HG02943 (cell line): Measurements from ENCODE around the gene ALG12.
A peak's percentile ranks its signal among the peaks of the same experiment; 100 is the strongest.
"Not testable (repeated sequence)": the region's sequence is repeated elsewhere in the genome, so short reads cannot be mapped to it uniquely, and the experiment has no call there.

Experiments used
- ATAC-seq: cut with Tn5 transposase; IDR thresholded peaks from one replicate; pipeline ENCODE4 v1.9.1; 2021; ENCODE audit warnings: mild to moderate bottlenecking, low read depth, moderate library complexity; ENCODE audit not compliant: unreplicated experiment

The ALG12 gene

DNA sequence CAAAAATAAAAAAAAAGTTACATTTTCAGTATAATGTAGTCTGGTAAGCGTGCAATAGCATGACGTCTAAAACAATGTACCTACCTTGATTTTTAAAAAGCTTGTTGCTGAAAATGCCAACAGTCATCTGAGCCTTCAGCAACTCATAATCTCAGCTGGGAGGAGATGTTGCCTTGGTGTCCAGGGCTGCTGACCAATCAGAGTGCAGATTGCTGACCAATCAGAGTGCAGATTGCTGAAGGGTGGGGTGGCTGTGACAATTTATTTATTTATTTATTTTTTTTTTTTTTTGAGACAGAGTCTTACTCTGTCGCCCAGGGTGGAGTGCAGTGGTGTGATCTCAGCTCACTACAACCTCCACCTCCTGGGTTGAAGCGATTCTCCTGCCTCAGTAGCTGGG is 46.8 kb downstream of the ALG12 start:
- no peak for ATAC-seq

DNA sequence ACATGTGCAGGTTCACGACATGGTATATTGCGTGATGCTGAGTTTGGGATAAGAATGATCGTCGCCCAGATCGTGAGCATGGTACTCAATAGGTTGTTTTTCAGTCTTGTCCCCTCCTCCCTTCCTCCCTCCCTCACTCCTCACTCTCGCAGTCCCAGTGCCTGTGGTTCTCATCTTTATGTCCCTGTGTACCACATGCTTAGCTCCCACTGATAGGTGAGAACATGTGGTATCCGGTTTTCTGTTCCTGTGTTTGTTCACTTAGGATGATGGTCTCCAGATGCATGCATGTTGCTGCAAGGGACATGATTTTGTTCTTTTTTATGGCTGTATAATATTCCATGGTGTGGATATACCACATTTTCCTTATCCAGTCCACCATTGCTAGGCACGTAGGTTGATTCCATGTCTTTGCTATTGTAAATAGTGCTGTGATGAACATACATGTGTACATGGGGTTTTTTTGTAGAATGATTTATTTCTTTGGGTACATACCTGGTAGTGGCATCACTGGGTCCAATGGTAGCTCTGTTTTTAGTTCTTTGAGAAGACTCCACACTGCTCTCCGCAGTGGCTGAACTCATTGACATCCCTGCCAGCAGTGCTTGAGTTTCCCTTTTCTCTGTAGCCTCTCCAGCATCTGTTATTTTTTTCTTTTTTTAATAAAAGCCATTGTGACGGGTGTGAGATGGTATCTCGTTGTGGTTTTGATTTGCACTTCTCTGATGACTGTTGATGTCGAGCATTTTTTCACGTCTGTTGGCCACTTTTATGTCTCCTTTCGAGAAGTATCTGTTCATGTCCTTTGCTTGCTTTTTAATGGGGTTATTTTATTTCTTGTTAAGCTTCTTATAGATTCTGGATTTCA is 48.2 kb downstream of the ALG12 start:
- ATAC-seq = no peak

DNA sequence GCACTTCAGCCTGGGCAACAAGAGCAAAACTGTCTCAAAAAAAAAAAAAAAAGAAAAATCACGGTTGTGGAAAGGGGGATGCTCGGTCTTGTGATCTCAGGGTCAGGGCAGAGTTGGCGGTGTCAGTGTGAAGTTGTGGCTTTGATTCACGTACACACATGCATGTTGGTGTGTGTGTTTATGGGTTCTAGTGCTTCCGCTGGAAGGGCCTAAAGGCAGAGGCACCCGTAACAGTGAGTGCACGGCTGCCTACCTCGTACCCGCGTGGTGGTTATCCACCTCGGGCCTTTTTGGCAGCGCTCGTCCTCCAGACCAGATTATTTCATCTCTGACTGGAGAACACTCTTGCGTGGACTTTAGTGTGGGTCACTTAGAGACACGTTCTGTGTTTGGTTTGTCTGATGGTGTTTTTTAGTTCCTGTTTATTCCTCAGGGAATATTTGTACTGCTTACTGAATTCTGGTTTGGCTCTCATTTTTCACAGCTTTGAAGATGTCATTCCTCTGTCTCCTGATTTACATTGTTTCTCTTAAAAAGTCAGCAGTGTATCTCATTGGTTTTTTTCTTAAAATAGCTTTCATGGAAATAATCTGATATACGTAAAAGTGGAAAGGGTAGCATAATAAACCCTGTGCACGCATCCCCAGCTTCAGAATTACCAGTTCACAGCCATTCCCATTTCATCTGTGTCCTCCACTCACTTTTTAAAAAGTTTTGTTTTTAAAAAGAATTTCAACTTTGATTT is 49.0 kb downstream of the ALG12 start:
- ATAC-seq = no peak

DNA sequence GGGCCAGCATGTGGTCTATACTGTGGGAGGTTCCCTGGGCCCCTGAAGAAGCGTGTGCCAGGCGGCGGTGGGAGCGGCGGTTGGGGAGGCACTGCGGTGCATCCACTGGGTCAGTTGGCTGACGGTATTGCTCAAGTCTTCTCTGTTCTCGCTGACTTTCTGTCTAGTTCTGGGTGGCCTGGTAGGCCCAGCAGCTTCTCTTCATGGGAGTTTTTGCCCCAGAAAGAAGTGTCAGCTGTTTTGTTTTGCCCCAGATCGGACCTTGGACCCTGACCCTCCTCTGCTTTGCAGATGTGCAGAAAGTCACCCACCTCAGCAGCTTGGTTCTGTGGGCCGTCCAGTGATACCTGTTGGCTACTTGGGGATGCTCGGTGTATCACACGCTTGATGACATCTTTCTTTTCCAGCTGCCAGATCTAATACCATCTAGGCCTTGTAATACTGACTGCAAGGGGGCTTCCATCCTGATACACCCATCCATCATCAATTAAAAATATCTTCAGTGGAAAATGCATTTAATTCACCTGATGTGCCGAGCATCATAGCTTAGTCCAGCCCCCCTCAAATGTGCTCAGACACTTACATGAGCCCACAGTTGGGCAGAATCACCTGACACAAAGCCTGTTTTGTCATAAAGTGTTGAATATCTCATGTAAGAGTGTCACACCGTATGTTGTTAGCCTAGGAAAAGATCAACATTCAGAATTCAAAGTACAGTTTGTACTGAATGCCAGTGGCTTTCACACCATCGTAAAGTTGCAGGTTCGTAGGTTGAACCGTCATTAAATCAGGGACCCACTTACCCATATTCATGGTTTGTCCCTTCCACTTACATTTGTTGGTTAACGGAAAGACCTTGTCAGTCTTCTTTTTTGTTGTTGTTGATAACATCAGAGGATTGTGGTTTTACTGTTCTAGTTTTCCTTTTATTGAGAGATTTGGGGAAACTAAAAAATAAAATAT is 50.7 kb downstream of the ALG12 start:
- no peak for ATAC-seq

DNA sequence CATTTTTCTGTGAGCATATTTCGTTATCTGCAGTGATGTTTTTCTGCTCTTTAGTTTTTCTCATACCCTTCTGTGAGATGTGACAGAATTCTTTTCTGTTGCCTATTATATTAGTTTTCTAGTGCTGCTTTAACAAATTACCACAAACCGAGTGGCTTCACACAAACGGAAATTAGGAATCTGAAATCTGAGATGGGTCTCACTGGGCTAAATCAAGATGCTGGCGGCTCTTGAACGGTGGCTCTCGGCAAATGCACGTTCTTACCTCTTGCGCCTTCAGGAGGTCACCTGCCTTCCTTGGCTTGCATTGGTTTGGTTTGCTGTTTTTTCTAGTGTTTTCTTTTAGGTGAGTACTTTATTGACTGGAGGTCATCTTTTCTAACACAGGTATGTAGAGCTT is 51.6 kb downstream of the ALG12 start:
- no peak for ATAC-seq

DNA sequence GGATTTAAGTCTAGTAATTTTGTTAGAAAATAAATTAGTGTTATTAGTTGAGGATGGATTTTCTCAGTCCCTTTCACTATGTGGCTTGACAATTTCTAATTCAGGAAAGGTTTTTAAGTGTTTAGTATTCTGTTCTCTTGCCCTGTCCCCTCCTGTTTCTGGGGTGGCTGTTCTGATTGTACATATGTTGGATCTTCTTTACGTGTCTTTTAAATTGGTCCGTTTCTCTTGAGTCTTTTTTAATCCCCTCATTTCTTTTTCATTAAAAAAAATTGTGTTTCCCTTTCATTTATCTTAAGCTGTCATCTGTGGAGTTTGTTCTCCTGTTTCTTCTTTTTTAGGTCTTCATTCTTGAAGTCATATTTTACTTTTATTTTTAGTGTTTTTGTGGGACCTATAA is 52.1 kb downstream of the ALG12 start:
- no peak for ATAC-seq

DNA sequence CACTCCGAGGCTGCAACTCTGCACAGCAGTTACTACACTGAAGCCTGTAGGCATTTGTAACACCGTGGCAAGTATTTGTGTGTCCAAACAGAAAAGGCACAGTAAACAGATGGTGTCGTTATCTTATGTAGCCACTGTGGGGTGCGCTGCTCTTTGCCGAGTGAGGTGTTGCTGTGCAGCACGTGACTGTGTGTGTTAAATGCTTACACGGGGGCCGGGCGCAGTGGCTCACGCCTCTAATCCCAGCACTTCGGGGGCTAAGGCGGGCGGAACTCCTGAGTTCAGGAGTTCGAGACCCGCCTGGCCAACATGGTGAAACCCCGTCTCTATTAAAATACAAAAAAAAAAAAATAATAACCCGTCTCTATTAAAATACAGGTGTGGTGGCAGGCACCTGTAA is 53.1 kb downstream of the ALG12 start:
- no peak for ATAC-seq

DNA sequence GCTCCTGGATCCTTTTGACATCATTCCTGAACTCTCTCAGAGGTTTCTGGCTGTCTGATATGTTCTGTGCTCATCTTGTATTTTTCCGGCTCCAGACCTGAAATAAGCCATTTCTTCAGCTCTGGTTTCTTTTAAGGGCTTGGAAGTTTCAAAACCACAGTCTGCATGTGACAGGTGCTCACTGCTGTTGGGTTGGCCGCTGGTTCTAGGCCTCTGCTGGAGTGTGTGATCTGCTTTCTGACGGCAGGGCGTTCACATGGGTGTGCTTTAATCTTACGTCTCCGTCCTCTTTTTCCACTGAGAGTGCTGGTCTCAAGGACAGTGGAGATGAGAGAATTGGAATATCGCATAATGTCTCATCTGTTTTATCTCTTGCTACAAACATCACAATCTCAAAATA is 54.3 kb downstream of the ALG12 start:
- ATAC-seq = no peak

DNA sequence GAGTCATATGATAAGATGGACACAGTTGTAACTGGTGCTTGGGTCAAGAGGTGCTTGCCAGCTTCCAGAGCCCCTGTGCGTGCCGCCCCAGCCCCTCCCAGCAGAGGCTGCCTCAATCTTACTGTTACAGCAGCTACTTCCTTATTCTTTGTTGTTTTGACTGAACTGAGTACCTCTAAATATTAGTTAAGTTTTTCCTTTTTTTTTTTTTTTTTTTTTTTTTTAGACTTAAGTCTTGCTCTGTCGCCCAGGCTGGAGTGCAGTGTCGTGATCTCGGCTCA is 55.8 kb downstream of the ALG12 start:
- ATAC-seq = no peak

DNA sequence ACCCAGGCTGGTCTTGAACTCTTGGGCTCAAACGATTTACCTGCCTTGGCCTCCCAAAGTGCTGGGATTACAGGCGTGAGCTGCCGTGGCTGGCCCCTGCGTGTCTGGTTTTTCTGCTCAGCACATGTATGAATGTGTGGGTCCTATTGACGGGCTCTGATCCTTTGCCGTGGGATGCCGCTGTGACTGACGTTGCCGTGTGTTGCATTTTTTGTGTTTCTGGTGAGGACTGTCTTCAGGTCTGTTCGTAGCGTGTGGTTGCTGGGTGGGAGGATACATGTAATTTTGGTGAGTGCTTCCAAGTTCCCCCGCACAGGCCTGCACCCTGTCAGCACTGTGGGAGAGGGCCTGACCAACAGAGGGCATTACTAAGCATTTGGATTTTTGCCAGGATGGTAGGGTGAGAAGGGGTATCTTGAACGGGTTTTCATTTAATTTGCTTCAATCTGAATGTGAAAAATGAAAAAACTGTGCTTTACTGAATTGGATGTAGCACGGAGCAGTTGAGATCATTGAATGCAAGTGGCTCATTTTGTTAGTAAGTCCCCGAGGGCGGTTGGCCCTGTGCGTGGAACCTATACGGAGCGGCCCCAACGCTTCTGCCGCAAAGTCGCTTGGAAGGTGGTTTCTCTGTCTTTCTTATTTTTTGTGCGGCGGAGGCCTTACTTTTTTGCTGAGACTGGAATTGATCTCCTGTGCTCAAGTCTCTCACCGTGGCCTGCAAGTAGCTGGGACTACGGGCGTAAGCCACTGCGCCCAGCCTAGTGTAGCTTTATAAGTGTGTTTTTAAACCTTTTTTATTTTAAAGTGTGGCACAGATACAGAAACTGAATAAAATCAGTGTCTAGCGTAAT is 56.4 kb downstream of the ALG12 start:
- ATAC-seq = no peak

DNA sequence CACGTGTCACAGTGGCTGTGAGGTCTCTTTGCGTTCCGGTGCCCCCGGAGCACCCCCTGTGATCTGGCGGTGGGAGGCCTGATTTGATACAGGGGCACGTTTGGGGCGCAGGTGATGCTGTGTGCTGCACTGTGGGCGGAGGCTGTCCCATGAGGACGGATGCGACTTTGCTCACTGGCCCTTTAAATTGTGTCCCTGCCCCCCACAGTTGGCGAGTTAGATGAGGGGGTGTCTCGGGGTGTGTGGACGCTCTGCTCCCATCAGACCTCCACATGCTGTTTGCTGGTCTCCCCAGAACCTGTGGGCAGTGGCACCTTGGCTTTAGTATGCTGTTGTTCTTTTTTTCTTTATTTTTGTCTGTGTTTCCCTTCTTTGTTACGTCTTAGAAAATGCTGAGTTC is 59.4 kb downstream of the ALG12 start:
- ATAC-seq = no peak

DNA sequence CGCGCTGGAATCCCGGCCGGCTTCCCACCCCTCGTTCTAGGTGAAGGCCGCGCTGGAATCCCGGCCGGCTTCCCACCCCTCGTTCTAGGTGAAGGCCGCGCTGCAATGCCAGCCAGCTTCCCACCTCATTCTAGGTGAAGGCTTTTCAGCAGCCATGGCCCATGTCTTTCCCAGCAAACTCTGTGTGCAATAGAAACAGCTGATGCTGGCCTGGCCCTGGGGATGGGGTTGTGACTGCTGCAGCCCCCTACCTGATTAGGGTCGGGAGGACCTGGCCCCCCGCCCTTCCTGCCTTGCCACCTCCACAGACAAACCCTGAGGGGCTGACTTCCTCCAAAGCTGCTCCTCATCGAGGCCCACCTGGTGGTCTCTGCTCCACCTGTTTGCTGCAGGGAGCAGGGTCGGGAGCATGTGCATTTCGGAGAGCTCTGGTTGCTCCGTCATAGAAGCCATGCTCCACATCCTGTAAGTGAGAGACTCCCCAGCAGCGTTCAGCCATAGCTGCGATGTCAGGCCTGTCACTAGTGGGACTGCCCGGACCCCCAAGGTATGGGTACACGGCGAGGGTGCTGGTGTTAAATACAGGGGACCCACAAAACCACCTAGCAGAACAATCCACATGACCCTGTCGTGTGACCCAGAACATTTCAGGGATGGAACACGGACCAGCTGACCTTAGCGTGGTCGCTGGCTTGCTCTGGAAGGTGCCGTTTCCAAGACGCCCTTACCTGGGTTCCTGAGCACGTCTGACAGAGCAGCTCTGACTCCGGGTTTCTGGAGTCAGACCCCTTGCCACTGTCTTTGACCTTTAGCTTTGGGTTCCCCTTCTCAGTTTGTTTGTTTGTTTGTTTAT is 61.2 kb downstream of the ALG12 start:
- ATAC-seq = no peak

DNA sequence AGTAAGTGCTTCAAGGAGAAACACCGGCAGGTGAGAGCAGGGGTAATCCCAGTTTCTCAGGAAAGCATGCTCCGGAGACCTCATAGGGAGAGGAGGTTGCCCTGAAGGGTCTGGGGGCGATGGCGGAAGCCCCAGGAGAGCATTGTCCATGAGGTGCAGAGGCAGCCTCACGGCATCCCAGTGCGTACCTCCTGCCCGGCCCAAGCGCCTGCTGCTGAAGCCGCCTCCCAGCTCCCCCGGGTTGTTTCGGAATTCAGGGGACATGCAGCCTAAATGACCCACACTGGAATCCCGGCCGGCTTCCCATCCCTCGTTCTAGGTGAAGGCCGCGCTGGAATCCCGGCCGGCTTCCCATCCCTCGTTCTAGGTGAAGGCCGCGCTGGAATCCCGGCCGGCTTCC is 61.9 kb downstream of the ALG12 start:
- ATAC-seq = no peak

DNA sequence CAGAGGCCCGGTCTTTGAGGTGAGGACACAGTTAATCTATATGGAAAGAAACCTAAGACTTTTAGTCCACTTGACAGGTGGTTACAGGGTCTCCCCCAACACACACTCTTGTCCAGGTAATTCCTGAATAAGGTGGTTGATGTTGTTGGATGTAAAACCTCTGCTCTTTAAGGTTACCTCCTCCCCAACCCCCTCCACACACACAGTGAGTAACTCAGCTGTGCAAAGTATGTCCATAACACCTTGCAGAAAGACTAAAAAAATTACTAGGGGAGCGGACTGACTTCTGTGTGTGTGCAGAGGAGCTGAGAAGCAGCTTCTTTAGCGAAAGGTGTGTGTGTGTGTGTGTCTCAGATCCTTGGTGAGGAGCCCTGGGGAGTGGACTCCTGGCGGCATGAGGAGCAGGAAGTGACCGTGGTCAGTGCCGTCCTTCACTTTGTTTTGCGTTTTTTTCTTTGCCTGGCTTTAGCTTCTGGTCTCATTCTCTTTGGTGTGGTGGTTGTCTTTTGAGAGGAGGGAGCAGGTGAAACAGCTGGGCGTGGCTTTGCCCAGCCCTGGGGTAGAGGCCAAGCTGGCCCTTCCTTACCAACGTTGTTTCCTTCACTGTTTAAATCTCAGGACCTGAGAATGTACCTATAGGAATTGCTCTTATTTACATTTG is 62.9 kb downstream of the ALG12 start:
- no peak for ATAC-seq

DNA sequence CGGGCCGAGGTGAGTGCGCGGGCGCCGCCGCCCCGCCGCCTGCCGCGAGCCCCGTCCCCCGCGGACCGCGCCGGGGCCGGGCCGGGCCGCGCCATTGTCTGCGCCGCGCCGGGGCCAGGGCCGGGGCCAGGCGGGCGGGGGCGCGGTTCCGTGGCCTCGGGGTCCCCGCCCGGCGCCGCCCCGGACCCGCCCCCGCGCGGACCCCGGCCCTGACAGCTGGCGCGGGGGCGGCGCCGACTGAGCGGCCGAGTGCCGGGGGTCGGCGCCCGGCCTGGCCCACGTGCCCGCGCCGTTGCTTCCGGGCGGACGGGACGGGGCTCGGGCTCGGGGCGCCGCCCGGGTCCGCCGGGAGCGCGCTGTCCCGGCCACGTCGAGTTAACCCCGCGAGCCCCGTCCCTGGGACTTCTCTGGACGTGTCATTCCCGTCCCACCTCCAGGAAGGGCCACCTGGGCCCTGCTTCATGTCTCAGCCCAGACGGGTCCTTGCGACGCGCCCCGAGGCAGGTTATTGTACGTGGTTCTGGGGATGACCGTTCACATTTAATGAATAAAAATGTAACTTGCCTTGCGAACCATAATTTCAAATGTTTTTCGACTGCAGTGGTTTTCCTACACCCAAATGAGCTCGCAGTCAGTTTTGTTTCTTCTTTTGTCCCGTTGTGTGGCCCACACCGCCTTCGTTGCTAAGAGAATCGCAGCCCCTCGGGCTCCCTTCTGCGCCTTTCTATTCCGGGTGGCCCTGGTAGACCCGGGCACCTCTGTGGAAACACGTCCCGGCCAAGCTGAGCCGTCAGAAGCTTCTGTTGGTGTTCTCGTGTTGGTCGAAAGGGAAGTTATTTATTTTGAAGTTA is 64.0 kb downstream of the ALG12 start:
- peak; percentile 18 for ATAC-seq

DNA sequence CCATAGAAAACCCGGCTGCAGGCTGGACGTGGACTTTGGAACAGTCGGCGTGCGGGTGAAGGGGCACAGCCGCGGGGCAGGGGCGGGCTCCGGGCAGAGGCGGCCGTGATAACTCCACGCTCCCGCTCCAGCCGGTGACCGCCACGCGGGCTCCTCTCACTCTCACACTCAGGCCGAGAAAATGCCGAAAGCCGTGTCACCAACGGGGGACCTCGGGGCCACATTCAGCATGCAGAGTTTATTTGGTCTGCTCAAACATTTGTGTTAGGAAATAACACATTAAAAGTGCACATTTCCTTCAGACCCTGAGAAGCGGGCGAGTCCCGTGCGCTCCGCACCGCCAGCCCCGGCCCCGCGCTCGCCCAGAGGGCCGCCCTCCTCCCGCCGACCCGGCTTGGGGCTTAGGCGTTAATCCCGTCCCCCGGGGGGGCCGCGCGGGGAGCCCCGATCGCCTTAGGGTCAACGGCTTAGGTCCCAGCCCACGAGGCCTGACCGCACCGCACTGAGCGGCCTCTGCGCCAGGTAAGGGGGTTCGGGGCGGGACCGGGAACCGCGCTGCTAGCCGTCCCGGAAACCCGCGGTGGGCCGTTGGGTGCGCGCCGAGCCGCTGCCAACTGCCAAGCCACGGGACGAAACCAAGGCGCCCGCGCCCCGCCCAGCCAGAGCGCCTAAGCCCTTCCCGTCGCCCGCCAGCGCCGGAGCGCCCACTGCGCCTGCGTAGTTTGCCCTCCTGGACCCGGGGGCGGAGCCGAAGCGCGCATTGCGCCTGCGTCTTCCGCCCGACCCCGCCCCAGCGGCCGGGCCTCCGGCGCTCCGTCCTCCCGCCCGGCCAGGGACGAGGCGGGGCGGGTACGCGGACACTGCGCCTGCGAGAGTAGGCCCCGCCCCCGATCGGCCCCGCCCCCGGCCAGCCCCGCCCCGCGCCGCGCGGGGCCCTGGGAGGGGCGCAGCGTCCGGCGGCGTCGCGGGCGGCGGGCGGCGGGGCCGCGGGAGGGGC is 65.0 kb downstream of the ALG12 start, which contains the start of gene ZBED4:
TSS of gene ZBED4 (plus strand) at position 947 of the 997 bp plus-strand sequence. CDS start 29,819 bp downstream, outside the sequence.
- peak; percentile 66 for ATAC-seq

DNA sequence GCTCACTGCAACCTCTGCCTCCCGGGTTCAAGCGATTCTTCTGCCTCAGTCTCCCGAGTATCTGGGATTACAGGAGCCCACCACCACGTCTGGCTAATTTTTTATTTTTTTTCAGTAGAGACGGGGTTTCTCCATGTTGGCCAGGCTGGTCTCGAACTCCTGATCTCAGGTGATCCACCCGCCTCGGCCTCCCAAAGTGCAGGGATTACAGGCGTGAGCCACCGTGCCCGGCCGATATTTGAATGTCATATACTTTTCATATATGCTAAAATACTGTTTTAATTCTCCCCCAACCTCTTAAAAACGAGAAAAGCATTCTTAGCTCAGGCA is 65.7 kb downstream of the ALG12 start:
- ATAC-seq = not testable (repeated sequence)
